ENCODE measurements around the gene IRS1. TPM values are rescaled to one million over a fixed set of nuclear protein-coding genes. Genes with fewer than 3 reads are reported as not detected.

The IRS1 gene
- total RNA-seq, 1 experiment from 2014 or later, result 15.2 TPM

DNA sequence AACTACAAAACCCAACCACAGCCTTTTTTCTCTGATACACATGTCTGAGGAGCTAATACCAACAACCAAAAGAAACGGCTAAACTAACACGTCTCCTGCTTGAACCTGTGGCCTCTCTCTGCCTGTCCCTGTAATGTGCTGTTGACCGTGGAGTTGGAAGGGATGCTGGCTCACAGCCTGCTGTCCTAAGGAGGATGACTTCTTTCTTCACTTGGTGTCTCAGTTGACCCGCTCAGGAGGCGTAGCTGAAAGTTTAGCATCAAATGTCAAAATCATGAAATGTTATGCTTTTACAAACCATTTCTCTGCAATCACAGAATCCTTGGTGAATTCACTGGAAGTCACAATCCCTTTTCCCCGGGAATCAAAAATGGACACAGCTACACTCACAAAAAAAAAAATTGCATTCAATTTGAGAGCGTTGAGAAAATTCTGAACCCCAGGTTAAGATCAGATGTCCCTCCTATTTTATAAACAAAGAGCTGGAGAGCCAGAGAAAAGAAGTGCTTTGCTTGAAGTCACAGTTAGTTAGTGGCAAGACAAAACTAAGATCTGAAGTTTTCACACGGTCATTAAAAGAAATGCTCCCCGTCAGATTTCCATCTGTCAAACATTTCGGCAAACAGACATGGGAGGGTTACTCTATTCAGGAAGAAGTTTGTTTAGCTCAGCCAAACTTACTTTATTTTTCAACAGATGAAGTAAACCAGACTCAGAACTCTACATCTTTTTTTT, 74.3 kb downstream of the IRS1 start:
- H3K4me3 ChIP-seq (ENCODE audit: insufficient read depth, low read depth, low read length), result no peak overlapping the region

DNA sequence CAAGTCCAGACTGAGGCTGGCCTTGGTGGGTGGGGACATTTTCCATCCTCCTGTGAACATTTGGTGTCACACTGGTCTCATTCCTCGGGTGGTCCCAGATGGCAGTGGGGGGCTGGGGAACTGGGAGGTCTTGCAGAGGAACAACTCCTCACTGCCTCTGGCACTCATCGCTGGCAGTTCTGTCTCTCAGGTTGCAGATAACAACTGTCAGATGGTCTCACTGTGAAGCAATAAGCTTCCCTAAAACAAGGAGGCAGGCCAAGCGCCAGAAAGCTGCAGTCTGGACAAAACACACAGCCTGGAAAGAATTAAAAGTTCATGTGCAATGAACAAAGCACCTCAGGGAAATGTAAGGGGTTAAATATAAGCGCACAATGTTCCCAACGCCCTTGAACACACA, 78.1 kb downstream of the IRS1 start:
- no peak for DNase-seq
- Histone ChIP-seq H3K36me3 (replicated peaks; ENCODE audit: control insufficient read depth, insufficient read depth, low read length) (no peaks in the 10 kb centered on the region), H3K27me3 (ENCODE audit: control insufficient read depth, insufficient read depth, low read length) (no peaks in the 10 kb centered on the region), H3K4me3 (ENCODE audit: insufficient read depth, low read depth, low read length) (no peak overlapping the region)

More for the DNA sequence above, 74.3 kb downstream of the IRS1 start:
- Histone ChIP-seq H3K27me3 (ENCODE audit: control insufficient read depth, insufficient read depth, low read length) (no peaks in the 10 kb centered on the region), H3K36me3 (replicated peaks; ENCODE audit: control insufficient read depth, insufficient read depth, low read length) (no peaks in the 10 kb centered on the region)
- DNase-seq, result no peak

DNA sequence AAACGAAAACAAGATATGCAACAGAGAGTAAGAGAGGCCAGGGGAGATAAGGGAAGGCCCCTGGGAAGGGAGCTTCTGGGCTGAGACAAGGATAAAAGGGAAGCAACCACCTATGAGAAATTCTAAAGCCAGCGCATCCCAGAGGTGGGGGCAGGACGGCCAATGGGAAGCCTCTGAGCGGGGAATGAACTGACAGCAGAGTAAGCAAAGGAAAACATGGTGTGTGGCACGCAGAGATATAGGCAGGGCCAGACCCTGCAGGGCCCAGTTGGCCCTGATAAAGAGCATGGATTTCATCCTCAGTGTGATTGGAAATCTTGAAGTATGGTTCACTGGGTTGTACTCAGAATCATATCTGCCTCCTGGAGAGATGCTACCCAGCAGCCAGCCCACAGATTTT, 78.7 kb downstream of the IRS1 start:
- no peak overlapping the region for H3K4me3 ChIP-seq (ENCODE audit: insufficient read depth, low read depth, low read length)
- H3K27me3 ChIP-seq (ENCODE audit: control insufficient read depth, insufficient read depth, low read length), result no peaks in the 10 kb centered on the region
- DNase-seq, result peak; percentile 3
- no peaks in the 10 kb centered on the region for H3K36me3 ChIP-seq (replicated peaks; ENCODE audit: control insufficient read depth, insufficient read depth, low read length)

DNA sequence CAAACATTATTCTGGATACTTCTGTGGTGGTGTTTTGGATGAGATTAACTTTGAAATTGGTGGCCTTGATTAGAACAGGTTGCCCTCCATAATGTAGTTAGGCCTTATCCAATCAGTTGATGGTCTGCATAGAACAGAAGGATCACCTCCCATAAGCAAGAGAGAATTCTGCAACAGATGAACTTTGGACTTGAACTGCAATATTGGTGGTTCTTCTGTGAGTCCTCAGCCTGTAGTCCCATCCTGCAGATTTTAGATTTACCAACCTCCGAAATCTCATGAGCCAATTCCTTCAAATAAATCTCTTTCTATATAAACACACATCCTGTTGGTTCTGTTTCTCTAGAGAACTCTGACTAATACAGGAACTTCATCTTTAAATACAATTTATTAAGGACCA, 81.9 kb downstream of the IRS1 start:
- no peak for DNase-seq
- H3K4me3 ChIP-seq (ENCODE audit: insufficient read depth, low read depth, low read length), result no peak overlapping the region
- no peaks in the 10 kb centered on the region for H3K36me3 ChIP-seq (replicated peaks; ENCODE audit: control insufficient read depth, insufficient read depth, low read length)
- no peaks in the 10 kb centered on the region for H3K27me3 ChIP-seq (ENCODE audit: control insufficient read depth, insufficient read depth, low read length)

DNA sequence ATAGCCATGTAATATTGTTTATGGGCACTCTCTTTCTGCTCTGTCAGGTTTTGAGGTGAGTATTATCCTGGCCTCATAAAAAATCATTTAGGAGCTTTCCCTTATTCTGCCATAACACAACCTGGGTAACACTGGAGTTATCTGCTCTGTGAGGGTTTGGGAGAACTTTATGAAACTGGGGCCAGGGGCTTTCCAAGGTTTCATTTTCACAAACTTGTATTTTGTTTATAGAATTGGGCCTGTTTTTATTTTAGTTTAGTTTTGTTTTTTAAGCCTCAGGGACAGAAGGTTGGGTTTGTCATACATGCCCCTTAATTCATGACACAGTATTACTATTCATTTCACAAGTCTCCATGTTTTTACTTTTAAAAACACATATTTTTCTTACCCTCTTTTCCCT, 83.5 kb downstream of the IRS1 start:
- no peaks in the 10 kb centered on the region for H3K27me3 ChIP-seq (ENCODE audit: control insufficient read depth, insufficient read depth, low read length)

DNA sequence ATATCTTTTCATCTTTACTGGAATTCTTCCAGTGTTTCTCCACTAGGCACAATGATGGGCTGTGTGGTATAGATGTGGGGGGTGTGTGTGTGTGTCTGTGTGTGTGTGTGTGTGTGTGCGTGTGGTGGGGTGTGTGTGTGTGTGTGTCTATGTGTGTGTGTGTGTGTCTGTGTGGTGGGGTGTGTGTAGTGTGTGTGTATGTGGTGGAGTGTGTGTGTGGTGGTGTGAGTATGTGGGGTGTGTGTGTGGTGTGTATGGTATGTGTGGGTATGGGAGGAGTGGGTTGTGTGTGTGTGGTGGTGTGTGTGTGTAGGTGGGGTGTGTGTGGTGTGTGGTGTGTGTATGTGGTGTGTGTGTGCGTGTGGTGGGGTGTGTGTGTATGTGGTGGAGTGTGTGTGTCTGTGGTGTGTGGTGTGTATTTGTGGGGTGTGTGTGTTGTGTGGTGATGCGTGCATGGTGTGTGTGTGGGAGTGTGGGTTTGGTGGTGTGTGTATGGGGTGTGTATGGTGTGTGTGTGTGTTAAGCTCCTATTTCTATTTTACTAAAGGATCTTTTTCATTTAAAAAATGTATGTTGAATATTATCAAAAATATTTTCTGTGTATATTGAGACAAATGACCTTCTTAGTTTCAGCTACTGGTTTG, 84.2 kb downstream of the IRS1 start:
- Histone ChIP-seq H3K36me3 (replicated peaks; ENCODE audit: control insufficient read depth, insufficient read depth, low read length) (no peaks in the 10 kb centered on the region), H3K4me3 (ENCODE audit: insufficient read depth, low read depth, low read length) (no peak overlapping the region), H3K27me3 (ENCODE audit: control insufficient read depth, insufficient read depth, low read length) (no peaks in the 10 kb centered on the region)
- DNase-seq, result no peak

More for the DNA sequence above, 83.5 kb downstream of the IRS1 start:
- no peaks in the 10 kb centered on the region for H3K36me3 ChIP-seq (replicated peaks; ENCODE audit: control insufficient read depth, insufficient read depth, low read length)
- H3K4me3 ChIP-seq (ENCODE audit: insufficient read depth, low read depth, low read length), result no peak overlapping the region
- DNase-seq, result no peak

DNA sequence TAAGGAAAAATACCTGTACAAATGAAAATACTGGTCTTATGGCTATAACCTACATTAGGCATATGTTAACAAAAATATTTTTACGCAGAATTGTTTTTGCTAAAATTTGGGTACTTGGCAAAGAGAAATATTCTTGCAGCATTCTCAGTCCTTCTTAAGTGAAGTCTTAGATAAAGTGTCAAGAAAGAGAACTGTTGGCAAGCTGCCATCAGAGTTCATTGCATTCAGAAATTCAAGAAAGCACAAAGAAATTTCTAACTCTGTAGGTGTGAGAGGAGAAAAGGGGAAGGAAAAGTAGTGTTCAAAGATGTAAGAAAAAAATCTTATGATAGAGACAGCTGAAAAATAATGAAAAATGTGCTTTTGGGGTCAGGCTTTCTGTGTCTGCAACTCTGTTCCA, 86.7 kb downstream of the IRS1 start:
- DNase-seq, result no peak
- H3K27me3 ChIP-seq (ENCODE audit: control insufficient read depth, insufficient read depth, low read length), result no peaks in the 10 kb centered on the region
- H3K4me3 ChIP-seq (ENCODE audit: insufficient read depth, low read depth, low read length), result no peak overlapping the region
- no peaks in the 10 kb centered on the region for H3K36me3 ChIP-seq (replicated peaks; ENCODE audit: control insufficient read depth, insufficient read depth, low read length)

DNA sequence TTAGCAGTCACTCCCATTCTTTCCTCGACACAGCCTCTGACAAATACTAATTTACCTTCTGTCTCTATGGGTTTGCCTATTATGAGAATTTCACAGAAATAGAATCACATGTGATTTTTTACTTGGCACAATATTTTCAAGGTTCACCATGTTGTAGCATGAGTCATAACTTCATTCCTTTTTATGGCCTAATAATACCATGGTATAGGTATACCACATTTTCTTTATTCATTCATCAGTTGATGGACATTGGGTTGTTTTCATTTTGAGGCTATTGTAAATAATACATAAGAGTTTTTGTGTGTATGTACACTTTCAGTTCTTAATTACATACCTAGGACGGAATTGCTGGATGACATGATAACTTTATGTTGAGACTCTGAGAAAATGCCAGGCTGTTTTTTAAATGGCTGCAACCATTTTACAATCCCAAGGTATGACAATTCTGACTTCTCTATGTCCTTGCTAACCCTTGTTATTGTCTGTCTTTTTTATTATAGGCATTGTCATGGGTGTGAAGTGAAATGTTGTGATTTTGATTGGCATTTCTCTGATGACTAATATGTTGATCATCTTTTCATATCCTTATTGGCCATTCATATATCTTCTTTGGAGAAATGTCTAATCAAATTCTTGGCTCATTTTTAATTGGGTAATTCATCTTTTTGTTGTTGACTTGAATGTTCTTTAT, 87.9 kb downstream of the IRS1 start:
- H3K27me3 ChIP-seq (ENCODE audit: control insufficient read depth, insufficient read depth, low read length), result no peaks in the 10 kb centered on the region
- H3K36me3 ChIP-seq (replicated peaks; ENCODE audit: control insufficient read depth, insufficient read depth, low read length), result no peaks in the 10 kb centered on the region
- no peak overlapping the region for H3K4me3 ChIP-seq (ENCODE audit: insufficient read depth, low read depth, low read length)
- DNase-seq, result no peak

DNA sequence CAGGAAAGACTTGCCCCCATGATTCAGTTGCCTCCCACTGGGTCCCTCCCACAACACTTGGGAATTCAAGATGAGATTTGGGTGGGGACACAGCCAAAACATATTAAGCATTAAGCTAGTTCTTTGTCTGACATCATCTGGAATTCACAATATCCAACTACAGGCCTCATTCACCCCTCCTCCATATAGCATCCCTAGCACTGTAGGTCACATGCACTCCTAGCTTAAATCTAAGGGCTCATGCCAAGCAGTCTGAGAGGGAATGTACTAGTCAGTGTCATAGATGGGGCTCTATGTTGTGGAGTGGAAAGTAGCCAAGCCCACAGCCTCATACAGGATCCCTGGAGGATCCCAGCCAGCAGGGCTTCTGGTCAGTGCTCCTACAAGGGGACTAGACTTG, 92.1 kb downstream of the IRS1 start:
- no peaks in the 10 kb centered on the region for H3K27me3 ChIP-seq (ENCODE audit: control insufficient read depth, insufficient read depth, low read length)

DNA sequence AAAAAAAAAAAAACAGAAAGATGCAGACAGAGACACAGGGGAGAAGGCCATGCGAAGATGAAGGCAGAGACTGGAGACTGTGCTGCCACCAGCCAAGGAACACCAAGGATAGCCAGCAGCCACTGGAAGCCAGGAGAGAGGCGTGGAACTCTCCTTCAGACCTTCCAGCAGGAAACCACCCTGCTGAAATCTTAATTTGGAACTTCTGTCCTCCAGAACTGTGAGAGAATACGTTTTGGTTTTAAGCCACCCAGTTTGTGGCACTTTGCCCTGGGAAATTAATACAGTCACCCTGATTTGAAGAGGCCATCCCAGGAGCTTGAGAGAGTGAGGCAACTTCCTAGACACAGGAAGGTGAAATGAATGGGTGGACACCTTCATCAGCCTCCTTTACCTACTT, 93.7 kb downstream of the IRS1 start:
- no peak overlapping the region for H3K4me3 ChIP-seq (ENCODE audit: insufficient read depth, low read depth, low read length)

More for the DNA sequence above, 92.1 kb downstream of the IRS1 start:
- Histone ChIP-seq H3K36me3 (replicated peaks; ENCODE audit: control insufficient read depth, insufficient read depth, low read length) (no peaks in the 10 kb centered on the region), H3K4me3 (ENCODE audit: insufficient read depth, low read depth, low read length) (no peak overlapping the region)
- no peak for DNase-seq

DNA sequence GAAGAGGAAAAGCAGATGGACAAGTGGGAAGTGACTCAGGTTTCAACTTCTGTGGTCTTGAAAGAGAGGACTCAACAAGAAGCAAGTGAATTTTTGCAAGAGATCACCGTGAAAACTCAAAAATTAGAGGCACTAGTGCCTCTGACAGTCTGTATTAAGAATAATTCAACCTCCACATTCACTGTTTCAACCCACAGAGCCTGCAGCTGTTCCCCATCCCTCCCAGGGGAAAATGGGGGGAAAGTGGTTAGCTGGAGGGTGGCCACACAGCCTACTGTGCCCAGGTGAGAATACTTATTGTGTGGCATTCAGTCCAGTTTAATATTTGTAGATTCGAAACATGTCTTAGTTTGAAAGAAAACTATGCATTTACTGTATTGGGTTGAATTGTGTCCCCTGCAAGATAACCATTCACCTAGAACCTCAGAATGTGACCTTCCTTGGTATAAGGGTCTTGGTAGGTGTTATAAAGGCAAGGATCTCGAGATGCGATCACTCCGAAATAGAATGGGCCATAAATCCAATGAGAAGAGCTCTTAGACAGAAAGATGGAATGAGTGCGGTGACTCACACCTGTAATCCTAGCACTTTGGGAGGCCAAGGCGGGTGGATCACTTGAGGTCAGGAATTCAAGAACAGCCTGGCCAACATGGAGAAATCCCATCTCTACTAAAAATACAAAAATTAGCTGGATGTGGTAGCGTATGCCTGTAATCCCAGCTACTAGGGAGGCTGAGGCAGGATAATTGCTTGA, 94.3 kb downstream of the IRS1 start:
- Histone ChIP-seq H3K27me3 (ENCODE audit: control insufficient read depth, insufficient read depth, low read length) (no peaks in the 10 kb centered on the region), H3K36me3 (replicated peaks; ENCODE audit: control insufficient read depth, insufficient read depth, low read length) (no peaks in the 10 kb centered on the region), H3K4me3 (ENCODE audit: insufficient read depth, low read depth, low read length) (no peak overlapping the region)
- DNase-seq, result no peak

More for the DNA sequence above, 93.7 kb downstream of the IRS1 start:
- H3K27me3 ChIP-seq (ENCODE audit: control insufficient read depth, insufficient read depth, low read length), result no peaks in the 10 kb centered on the region
- no peaks in the 10 kb centered on the region for H3K36me3 ChIP-seq (replicated peaks; ENCODE audit: control insufficient read depth, insufficient read depth, low read length)
- DNase-seq, result no peak

DNA sequence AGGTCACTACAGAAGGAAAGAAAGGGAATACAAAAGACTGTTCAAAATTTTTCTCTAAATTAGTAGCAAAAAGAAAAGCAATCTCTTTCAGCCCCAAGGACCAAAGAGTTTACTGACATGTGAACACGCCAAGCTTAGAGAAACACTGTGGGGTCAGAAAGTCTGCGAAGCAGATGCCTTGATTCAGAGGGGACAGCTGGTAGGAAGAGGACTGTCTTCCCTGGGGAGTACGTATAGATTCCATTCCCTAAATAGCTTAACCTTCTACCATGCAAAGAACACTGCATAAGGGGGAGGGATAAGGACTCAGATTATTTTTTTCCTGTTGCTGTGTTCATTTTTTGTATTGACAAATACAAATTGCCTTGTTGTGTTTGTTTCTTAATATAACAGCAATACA, 96.1 kb downstream of the IRS1 start:
- Histone ChIP-seq H3K27me3 (ENCODE audit: control insufficient read depth, insufficient read depth, low read length) (no peaks in the 10 kb centered on the region), H3K4me3 (ENCODE audit: insufficient read depth, low read depth, low read length) (no peak overlapping the region)
- DNase-seq, result no peak

DNA sequence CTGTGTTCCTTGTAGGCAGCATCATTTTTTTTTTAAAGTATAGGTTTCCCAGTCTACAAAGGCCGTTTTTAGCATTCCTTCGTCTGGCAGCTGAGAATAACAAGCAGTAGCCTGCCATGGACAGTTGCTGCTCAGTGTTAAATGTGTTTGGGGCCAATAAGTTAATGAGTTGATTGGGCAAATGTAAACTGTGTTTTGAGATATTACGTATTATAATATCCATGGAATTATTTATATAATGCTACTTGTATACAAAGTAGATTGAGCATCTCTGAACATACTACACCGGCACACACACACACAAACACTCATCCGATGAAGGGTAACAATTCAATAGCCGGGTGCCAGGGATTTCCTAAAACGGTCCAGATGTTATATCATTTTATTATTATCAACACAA, 97.2 kb downstream of the IRS1 start:
- H3K36me3 ChIP-seq (replicated peaks; ENCODE audit: control insufficient read depth, insufficient read depth, low read length), result no peaks in the 10 kb centered on the region
- DNase-seq, result no peak
- H3K4me3 ChIP-seq (ENCODE audit: insufficient read depth, low read depth, low read length), result no peak overlapping the region
- H3K27me3 ChIP-seq (ENCODE audit: control insufficient read depth, insufficient read depth, low read length), result no peaks in the 10 kb centered on the region

More for the DNA sequence above, 96.1 kb downstream of the IRS1 start:
- H3K36me3 ChIP-seq (replicated peaks; ENCODE audit: control insufficient read depth, insufficient read depth, low read length), result no peaks in the 10 kb centered on the region

DNA sequence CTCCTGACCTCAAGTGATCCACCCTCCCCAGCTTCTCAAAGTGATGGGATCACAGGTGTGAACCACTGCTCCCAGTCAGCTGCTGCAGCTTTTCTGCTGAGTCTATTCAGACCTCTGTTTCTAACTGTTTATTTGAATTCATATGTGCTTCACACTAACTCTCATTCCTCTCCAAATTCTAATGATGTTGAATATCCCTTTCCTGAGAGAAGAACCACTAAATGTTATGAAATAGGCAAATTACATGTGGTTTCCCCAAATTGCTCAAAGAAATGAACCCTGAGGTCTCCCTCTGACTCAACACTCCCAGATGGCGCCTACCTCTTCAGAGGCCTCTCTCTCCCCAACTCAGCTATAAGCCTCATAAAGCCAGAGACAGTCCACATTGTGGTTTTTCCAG, 98.6 kb downstream of the IRS1 start:
- DNase-seq, result no peak
- Histone ChIP-seq H3K36me3 (replicated peaks; ENCODE audit: control insufficient read depth, insufficient read depth, low read length) (no peaks in the 10 kb centered on the region), H3K4me3 (ENCODE audit: insufficient read depth, low read depth, low read length) (no peak overlapping the region), H3K27me3 (ENCODE audit: control insufficient read depth, insufficient read depth, low read length) (no peaks in the 10 kb centered on the region)
